Amygdala (tissue), 56 donors: Measurements from ENCODE around the gene PASD1.
"Not testable (repeated sequence)": the region's sequence is repeated elsewhere in the genome, so short reads cannot be mapped to it uniquely, and the experiment has no call there.

ENCODE experiments used
- DNase-seq, 56 donors: peaks; one replicate each; lab custom pipeline; 2025; lab: John Stamatoyannopoulos, UW

Gene PASD1

GRCh38 chrX:151604931-151605330 is 41.5 kb downstream of the PASD1 start:
- DNase-seq: no peak

GRCh38 chrX:151609222-151609621 is 45.7 kb downstream of the PASD1 start:
- no peak for DNase-seq

GRCh38 chrX:151621422-151621821 is 57.9 kb downstream of the PASD1 start:
- DNase-seq: no peak

- DNase-seq: no peak
These were observed 61.2 kb downstream of the PASD1 start for GRCh38 chrX:151624677-151625076.

GRCh38 chrX:151631822-151632221 is 68.3 kb downstream of the PASD1 start:
- DNase-seq: no peak

GRCh38 chrX:151633157-151633556 is 69.7 kb downstream of the PASD1 start:
- DNase-seq: no peak

- DNase-seq: no peak
These were observed 71.5 kb downstream of the PASD1 start for GRCh38 chrX:151634937-151635336.

GRCh38 chrX:151641564-151641963 is 78.1 kb downstream of the PASD1 start:
- DNase-seq: no peak

- no peak for DNase-seq
These were observed 111.8 kb downstream of the PASD1 start for GRCh38 chrX:151675121-151675746.

- DNase-seq: no peak
These were observed 112.7 kb downstream of the PASD1 start for GRCh38 chrX:151676196-151676595.

GRCh38 chrX:151679798-151680402 is 116.4 kb downstream of the PASD1 start:
- no peak for DNase-seq

- DNase-seq: peak in 17 of 56 donors; percentile 1 to 46 (median 7)
These were observed 117.3 kb downstream of the PASD1 start for GRCh38 chrX:151680805-151681204.

- DNase-seq: no peak
These were observed 124.2 kb downstream of the PASD1 start for GRCh38 chrX:151687635-151688034.

GRCh38 chrX:151688695-151689094 is 125.2 kb downstream of the PASD1 start:
- no peak for DNase-seq

GRCh38 chrX:151692825-151693224 is 129.3 kb downstream of the PASD1 start:
- DNase-seq: no peak

GRCh38 chrX:151694121-151694520 is 130.6 kb downstream of the PASD1 start:
- no peak for DNase-seq

GRCh38 chrX:151694661-151695582 is 131.4 kb downstream of the PASD1 start, which contains the start of gene PRRG3:
Gene PRRG3 (plus strand): TSS chrX:151695458. CDS start chrX:151698815, 3,357 bp downstream.
- DNase-seq: no peak

- DNase-seq: peak in 4 of 56 donors; percentile 0 to 13 (median 4)
These were observed 132.3 kb downstream of the PASD1 start for GRCh38 chrX:151695583-151696340.

- DNase-seq: not testable (repeated sequence)
These were observed 133.6 kb downstream of the PASD1 start for GRCh38 chrX:151697082-151697481.

GRCh38 chrX:151697522-151697921 is 134.0 kb downstream of the PASD1 start:
- DNase-seq: no peak

GRCh38 chrX:151698485-151698884 is 135.0 kb downstream of the PASD1 start:
- DNase-seq: no peak
